Epidermal melanocyte (primary cell): ENCODE data around the gene PPP1R1A.
A peak's percentile ranks its signal among the peaks of the same experiment; 100 is the strongest.

Experiments used
- DNase-seq: peaks from one replicate; pipeline ENCODE4 v3.0.0; 2011; ENCODE audit warnings: low spot score; ENCODE audit not compliant: insufficient read length

PPP1R1A gene

GRCh38 chr12:54571193-54572188 lies 17.0 kb downstream of the PPP1R1A start:
- DNase-seq = no peak

- DNase-seq = no peak
Observed at GRCh38 chr12:54569995-54570528, 18.4 kb downstream of the PPP1R1A start.

GRCh38 chr12:54569072-54569471 lies 19.4 kb downstream of the PPP1R1A start:
- no peak for DNase-seq

GRCh38 chr12:54566792-54567191 lies 21.7 kb downstream of the PPP1R1A start:
- no peak for DNase-seq

GRCh38 chr12:54565986-54566544 lies 22.4 kb downstream of the PPP1R1A start:
- DNase-seq = no peak

GRCh38 chr12:54565310-54565985 lies 23.0 kb downstream of the PPP1R1A start:
- DNase-seq = no peak

GRCh38 chr12:54564768-54565167 lies 23.7 kb downstream of the PPP1R1A start:
- no peak for DNase-seq

- no peak for DNase-seq
Observed at GRCh38 chr12:54563787-54564186, 24.7 kb downstream of the PPP1R1A start.

- DNase-seq = no peak
Observed at GRCh38 chr12:54562750-54563356, 25.6 kb downstream of the PPP1R1A start.

- no peak for DNase-seq
Observed at GRCh38 chr12:54561164-54561563, 27.3 kb downstream of the PPP1R1A start.

- DNase-seq = peak; percentile 59
Observed at GRCh38 chr12:54560374-54560858, 28.0 kb downstream of the PPP1R1A start.

- no peak for DNase-seq
Observed at GRCh38 chr12:54558759-54559158, 29.7 kb downstream of the PPP1R1A start.

- DNase-seq = no peak
Observed at GRCh38 chr12:54558311-54558710, 30.1 kb downstream of the PPP1R1A start.

GRCh38 chr12:54555670-54556257 lies 32.7 kb downstream of the PPP1R1A start:
- no peak for DNase-seq

GRCh38 chr12:54549774-54550451 lies 38.5 kb downstream of the PPP1R1A start:
- no peak for DNase-seq

GRCh38 chr12:54546511-54546910 lies 41.9 kb downstream of the PPP1R1A start:
- DNase-seq = no peak

- DNase-seq = no peak
Observed at GRCh38 chr12:54544743-54545142, 43.7 kb downstream of the PPP1R1A start.

- DNase-seq = no peak
Observed at GRCh38 chr12:54543526-54543925, 44.9 kb downstream of the PPP1R1A start.

GRCh38 chr12:54541751-54542290 lies 46.6 kb downstream of the PPP1R1A start:
- no peak for DNase-seq

GRCh38 chr12:54538136-54538700 lies 50.2 kb downstream of the PPP1R1A start:
- DNase-seq = no peak
